Esophagus squamous epithelium (tissue), 4 donors: ENCODE measurements around the gene CNTN4.

ENCODE experiments used
- POLR2A ChIP-seq, 4 donors: fragments of 450-650 bp; IDR thresholded peaks; one replicate each; pipeline ENCODE4 v1.6.1; 2017; ENCODE audit warnings: antibody characterized with exemption in 4 of 4, mild to moderate bottlenecking in 4 of 4, moderate library complexity in 3 of 4
- TF ChIP-seq, protein P1 (sequence below), 6 experiments: fragments of 450-650 bp in 4 of 6; fragments of 200-600 bp in 2 of 6; sonication (generic) in 2 of 6; IDR thresholded peaks; one replicate each; pipeline ENCODE4 v1.5.1; 2016 to 2019; ENCODE audit warnings: antibody characterized with exemption in 6 of 6, mild to moderate bottlenecking in 4 of 6, moderate library complexity in 4 of 6

DNA sequence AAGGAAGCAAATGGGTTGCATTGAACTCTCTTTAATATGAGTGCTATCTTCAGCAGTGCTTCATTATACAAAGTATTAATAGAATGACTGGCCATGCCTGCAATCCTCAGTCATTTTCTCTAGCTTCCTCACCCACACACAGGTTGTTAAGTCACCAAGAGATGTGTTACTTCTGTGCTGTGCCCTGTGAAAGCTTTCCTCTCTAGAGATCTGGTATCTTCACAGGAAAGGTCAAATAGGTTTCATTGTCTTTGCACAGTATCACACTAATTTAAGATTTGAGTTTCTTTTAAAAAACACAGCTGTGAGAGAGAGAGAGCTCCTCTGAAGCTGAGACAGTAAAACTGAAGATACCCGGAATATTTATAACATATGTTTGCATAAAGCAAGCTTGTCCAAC, 278.6 kb downstream of the CNTN4 start:
- TF ChIP-seq, protein P1, sequence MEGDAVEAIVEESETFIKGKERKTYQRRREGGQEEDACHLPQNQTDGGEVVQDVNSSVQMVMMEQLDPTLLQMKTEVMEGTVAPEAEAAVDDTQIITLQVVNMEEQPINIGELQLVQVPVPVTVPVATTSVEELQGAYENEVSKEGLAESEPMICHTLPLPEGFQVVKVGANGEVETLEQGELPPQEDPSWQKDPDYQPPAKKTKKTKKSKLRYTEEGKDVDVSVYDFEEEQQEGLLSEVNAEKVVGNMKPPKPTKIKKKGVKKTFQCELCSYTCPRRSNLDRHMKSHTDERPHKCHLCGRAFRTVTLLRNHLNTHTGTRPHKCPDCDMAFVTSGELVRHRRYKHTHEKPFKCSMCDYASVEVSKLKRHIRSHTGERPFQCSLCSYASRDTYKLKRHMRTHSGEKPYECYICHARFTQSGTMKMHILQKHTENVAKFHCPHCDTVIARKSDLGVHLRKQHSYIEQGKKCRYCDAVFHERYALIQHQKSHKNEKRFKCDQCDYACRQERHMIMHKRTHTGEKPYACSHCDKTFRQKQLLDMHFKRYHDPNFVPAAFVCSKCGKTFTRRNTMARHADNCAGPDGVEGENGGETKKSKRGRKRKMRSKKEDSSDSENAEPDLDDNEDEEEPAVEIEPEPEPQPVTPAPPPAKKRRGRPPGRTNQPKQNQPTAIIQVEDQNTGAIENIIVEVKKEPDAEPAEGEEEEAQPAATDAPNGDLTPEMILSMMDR (IDR thresholded peaks at IDR 0.05) = no peak
- TF ChIP-seq POLR2A (IDR thresholded peaks at IDR 0.05) = no peak
